OCI-LY1 (cell line): ENCODE results near the gene HIVEP1.

Experiments
- CTCF ChIP-seq: fragments of 200-600 bp; sonication (generic), shearing (Covaris generic); IDR thresholded peaks from 2 replicates; pipeline ENCODE4 v1.5.1; 2017; ENCODE audit warnings: mild to moderate bottlenecking, antibody characterized with exemption, low read length, moderate library complexity, mixed read lengths
- EZH2 ChIP-seq: fragments of 200-600 bp; sonication (generic), shearing (Covaris generic); IDR thresholded peaks from 2 replicates; pipeline ENCODE4 v1.8.0; 2017; ENCODE audit warnings: borderline replicate concordance, mixed run types, mild to moderate bottlenecking, antibody characterized with exemption, low read length, moderate library complexity, mixed read lengths

GRCh38 chr6:12203001-12203400 lies 190.9 kb downstream of the HIVEP1 start:
- TF ChIP-seq CTCF (no peak), EZH2 (no peak)
